Activated T-cell treated with anti-CD3 and anti-CD28 coated beads for 48 hours (primary cell): ENCODE measurements around the gene KASH5.
"Not testable (repeated sequence)": the region's sequence is repeated elsewhere in the genome, so short reads cannot be mapped to it uniquely, and the experiment has no call there.

Experiments used
- DNase-seq: peaks from one replicate; pipeline ENCODE4 v3.0.0-alpha.2; 2020; ENCODE audit warnings: low read depth

Gene KASH5

DNA sequence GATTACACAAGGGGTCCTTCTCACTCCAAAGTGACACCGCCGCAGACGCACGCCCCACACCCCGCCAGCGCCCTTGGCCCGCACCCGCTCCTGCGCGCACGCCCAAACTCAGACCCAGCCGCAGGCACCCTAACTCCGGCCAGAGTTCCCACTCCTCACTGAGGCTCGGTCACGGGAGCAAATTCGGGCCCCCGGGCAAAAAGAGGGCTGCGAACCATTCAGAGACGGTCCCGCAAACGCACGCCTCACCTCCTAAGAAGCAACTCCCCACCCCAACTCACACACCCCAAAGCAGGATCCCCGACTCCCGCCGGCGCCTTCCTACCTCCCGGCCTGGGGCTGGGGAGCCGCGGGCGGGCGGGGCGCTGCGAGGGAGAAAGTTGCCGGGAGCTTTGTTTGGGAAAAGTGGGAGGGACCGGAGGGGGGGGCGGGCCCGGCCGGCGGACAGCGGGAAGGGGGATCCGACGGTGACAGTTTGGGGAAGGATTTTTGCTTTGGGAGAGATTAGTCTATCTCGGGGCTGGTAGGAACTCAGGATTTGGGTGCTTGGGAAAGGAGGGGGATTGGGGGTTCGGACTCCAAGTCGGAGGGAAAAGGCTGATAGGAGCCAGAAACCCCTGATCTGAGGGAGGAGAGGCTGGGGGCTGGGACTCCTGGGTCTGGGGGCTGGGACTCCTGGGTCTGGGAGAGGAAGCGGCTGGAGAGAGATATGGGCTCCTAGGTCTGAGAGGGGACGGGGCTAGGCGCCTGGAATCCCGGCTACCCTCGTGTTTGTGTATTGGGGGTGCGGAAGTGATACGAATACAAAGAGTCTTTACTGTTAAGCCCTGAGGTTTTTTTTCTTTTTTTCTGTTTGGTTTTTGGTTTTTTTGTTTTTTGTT lies 25.8 kb upstream of the KASH5 start, which contains the start of gene TEAD2:
TEAD2 (minus strand) TSS at position 369 of the 881 bp plus-strand sequence. CDS start 2,341 bp downstream, outside the sequence.
- DNase-seq = no peak

DNA sequence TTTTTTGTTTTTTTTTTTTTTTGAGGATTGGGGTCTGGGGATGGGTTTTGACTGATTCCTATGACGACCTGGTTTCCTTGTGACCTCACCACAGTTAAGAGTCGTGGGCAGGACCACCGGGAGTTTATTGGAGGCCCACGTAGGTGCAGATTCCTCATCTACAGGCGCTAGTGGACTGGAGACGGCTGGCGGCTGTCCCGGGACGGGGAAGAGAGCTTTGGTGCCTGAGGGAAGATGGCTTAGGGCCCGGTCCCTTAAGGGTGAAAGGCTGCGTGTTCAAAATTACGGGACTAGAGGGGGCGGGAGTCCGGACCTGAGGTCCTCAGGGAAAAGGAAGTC lies 25.2 kb upstream of the KASH5 start:
- no peak for DNase-seq

DNA sequence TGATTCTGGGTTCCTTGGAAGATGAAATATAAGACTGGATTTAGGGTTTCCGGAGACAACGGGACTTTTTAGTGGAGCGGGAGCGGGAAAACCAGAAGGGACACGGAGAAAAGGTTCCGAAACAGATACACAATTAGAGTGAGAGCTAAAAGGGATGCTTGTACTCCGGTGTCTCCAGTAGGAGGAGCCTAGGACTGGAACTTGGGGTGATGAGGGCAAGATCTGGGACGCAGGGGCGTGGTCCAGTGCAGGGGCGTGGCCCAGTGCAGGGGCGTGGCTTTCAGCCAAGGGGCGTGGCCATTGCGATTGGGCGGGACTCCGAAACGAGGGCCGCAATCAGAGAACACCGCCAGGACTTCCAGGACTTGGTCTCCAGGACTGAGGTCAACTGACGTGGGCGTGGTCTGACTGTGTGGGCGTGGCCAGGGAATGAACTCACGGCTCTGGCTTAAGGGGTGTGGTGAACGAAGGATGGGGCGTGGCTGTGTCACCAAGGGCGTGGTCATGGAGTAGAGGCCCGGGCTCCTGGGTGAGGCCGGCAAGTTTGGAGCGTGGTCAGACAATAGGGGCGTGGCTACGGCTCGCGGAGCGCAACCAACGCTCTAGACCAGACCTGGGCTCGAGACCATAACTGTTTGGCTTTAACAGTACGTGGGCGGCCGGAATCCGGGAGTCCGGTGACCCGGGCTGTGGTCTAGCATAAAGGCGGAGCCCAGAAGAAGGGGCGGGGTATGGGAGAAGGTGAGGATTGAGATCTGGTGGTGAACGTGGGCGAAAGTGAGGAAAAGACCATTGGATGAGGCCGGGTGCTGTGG lies 24.6 kb upstream of the KASH5 start, which contains the start of gene DKKL1:
DKKL1 (plus strand) TSS at position 610 of the 815 bp plus-strand sequence; CDS start at position 732, 122 bp downstream.
- peak; percentile 82 for DNase-seq

DNA sequence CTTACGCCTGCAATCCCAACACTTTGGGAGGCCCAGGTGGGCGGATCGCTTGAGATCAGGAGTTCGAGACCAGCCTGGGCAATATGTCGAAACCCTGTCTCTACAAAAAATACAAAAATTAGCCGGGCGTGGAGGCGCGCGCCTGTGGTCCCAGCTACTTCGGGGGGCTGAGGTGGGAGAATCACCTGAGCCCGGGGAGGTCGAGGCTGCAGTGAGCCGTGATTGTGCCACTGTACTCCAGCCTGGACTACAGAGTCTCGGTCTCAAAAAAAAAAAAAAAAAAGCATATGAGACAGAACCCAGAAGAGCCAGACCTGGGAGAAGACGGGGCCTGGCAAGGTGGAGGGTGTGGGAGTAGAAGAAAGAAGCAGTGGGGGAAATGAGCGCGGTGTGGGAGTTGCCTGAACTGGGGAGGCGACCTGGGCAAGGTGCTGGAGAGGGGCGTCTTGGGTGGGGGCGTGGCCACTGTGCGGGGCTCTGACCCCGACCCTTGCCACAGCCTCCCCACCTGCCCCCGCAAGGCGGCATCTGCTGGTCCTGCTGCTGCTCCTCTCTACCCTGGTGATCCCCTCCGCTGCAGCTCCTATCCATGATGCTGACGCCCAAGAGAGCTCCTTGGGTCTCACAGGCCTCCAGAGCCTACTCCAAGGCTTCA lies 23.8 kb upstream of the KASH5 start:
- DNase-seq = no peak

DNA sequence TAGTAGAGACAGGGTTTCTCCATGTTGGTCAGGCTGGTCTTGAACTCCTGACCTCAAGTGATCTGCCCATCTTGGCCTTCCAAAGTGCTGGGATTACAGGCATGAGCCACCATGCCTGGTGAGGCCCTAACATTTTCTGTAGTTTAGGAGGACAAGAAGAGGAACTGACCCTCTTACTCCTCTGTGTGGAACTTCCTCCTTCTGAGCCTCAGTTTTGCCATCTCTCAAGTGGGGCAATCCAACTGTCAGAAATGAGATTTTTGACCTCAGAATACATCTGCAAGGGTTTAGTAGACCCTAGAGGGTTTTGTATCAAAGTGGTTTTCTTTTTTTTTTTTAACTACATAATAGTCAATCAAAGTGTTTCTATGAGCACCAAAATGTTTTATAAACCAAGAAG lies 21.9 kb upstream of the KASH5 start:
- no peak for DNase-seq

DNA sequence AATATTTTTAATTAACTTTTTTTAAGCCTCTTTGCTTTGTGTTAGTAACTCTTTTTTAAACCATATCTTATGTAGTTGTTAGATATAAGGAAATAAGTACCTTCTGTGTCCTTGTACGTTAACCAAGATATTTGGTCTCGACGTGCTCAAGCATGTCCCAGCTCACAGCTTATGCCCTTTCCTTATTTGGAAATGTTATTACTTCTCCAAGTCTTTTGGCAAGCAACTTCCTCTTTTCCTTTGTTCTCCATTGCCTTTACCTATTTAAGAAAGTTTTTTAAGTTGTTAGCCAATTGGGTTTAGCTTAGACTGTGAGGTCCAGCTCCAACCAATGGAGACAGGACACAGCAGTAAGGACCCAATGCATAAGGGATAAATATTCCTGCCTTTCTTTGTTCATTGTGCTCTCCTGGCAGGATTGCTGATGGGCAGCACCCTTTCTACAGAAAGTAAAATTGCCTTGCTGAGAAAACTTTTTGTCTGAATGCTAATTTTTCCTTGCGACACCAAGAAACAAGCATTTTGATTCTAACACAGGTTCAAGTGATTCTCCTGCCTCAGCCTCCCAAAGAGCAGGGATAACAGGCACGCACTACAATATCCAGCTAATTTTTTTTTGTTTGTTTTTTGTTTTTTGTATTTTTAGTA lies 19.2 kb upstream of the KASH5 start:
- DNase-seq = no peak

DNA sequence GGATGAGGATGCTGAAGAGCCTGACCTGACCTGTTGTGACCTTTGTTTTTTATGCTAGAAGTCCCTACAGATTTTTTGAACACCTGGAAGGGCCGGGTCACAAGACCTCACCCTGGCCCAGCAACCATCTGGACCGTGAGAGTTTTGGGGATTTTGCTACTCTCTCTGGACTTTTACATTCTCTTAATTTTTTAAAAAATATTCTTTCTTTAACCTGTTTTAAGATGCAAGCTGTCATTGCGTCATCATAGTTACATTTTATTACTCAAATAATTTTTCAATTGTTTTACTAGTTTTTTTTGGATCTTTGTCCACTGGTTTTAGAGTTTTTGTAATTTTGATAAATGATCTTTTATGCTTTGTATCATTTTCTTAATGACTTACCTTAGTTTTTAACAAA lies 16.9 kb upstream of the KASH5 start:
- no peak for DNase-seq

DNA sequence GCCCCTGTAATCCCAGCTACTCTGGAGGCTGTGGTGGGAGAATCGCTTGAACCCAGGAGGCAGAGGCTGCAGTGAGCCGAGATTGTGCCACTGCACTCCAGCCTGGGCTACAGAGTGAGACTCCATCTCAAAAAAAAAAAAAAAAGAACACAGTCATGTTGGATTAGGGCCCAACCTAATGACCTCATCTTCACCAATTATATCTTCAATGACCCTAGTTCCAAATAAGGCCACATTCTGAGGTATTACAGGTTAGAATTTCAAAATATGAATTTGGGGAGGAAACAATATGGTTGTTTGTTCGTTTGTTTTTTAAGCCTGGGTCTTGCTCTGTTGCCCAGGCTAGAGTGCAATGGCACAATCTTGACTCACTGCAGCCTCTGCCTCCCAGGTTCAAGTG lies 14.9 kb upstream of the KASH5 start:
- not testable (repeated sequence) for DNase-seq

DNA sequence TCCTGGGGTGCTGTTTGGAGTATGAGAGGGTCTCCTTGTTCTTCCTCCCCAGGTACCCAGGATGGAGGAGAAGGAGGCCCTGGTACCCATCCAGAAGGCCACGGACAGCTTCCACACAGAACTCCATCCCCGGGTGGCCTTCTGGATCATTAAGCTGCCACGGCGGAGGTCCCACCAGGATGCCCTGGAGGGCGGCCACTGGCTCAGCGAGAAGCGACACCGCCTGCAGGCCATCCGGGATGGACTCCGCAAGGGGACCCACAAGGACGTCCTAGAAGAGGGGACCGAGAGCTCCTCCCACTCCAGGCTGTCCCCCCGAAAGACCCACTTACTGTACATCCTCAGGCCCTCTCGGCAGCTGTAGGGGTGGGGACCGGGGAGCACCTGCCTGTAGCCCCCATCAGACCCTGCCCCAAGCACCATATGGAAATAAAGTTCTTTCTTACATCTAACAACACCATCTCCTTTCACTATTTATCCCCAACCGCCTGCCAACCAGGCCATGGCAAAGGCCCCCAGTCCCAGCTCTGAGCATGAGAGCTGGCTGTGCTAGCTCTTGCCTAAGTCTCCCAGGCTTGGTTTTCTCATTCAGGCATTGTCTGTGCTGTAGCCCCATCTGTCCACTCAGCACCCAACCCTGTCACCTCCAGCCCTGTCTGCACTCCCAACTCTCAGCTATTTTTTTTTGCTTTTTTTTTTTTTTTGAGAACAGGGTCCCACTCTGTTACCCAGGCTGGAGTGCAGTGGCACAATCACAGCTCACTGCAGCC lies 13.2 kb upstream of the KASH5 start:
- no peak for DNase-seq

DNA sequence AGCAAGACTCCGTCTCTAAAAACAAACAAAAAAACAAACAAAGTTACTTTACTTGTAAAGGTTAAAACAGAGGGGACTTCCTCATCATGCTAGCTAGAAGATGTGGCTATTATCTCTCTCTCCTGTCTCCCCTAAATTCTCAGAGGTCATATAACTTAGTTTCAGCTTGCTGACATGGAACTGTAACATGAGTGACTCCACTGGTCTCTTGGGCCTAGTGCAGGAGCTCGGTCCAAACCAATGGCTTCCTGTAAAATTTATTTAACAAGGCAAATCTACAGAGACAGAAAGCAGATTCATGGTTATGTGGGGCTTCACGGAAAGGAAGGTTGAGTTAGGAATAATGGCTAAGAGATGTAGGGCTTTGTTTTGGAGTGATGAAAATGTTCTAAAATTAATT lies 9.5 kb upstream of the KASH5 start:
- no peak for DNase-seq

DNA sequence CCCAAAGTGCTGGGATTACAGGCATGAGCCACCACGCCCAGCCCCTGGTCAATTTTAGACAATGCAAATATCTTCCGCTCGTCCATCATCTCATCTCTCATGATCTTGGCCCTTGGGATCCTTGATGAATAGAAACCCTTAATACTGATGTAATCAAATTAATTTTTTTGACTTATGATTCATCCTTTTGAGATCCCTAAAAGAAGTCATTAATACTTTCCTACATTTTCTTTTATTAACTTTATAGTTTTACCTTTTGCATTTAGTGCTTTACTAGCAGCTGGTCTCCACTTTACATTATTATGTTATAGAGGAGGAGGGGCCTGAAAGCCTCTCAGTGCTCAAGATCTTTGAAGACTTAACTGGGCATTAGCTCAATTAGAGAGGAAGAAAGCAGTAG lies 7.7 kb upstream of the KASH5 start:
- DNase-seq = no peak

DNA sequence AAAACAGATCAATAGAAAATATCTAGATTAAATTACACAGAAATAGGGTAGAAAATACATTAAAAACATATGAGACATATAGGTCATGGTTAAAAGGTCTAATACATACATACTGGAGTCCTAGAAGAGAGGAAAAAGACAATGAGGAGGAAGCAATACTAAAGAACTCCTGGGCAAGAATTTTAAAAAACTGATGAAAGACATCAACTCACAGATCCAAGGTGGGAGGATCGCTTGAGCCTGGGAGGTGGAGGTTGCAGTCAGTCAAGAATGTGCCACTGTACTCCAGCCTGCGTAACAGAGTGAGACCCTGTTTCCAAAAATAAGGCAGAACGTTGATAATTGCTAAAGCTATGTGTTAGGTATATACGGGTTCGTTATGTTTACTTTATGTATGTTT lies 5.4 kb upstream of the KASH5 start:
- DNase-seq = no peak

DNA sequence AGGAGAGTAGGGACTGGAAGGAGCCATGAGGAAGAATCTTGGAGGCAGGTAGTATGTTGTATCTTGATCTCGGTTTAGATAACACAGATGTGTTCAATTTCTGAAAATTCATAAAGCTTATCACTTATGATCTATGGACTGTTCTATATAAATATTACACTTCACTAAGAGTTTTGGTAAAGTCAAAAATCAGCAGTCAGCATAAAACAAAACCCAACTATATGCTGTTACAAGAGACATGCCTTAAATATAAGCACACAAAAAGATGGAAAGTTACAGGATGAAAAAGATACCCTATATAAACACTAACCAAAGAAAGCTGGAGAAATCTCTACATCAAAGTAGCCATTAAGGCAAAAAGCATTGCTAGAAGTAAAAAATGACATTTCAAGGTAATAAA lies 4.5 kb upstream of the KASH5 start:
- no peak for DNase-seq

DNA sequence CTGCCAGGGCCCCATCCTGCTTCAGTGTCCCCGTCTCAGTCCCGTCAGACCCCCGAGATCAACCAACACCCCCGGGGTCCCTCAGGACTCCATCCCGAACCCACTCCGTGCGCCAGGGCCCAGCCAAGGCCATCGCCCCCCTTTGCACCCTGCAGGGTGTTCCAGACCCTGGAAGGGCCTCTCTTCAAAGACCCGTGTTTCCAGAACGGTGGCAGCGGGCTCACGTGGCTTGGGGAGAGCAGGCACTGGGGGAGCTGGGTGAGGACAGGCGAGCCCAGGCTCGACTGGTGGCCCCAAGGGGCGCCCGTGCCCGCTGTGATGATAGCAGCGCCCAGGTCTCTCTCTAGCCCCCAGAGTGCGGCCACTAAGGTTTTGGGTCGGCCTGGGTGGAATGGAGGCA lies 1.4 kb downstream of the KASH5 start:
- DNase-seq = no peak

DNA sequence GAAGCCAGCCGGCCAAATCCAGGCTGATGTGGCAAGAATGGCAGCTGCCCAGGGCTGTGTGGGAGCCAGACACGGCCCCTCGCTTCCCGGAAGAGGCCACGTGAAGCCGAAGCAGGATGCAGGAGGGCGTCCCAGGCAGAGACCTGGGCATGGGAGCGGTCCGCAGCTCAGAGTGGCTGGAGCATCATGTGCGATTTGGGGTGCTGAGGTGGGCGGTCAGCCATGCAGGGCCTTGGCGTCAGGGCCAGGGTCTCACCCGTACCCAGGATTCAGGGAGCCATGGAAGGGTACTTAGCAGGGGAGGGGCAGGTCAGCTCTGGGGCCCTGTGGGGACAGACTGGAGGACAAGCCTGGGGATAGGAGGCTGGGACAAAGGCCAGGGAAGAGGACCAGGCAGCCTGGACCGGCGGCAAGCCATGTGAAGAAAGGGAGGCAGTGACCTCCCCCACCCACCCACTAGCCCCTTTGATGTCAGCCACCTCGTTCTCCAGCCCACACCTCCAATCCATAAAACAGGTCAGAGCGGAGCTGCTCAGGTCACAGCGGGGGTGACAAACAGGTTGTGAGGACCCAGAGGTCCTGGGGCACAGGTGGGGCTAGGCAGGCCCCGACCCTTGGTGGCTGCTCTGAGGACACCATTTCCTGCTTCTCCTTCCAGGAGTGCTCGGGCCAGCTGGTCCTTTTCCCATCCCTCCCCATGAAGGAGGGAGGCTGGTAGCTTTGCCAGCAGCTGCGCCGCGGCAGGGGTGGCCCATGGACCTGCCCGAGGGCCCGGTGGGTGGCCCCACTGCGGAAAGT lies 2.3 kb downstream of the KASH5 start:
- DNase-seq = no peak

DNA sequence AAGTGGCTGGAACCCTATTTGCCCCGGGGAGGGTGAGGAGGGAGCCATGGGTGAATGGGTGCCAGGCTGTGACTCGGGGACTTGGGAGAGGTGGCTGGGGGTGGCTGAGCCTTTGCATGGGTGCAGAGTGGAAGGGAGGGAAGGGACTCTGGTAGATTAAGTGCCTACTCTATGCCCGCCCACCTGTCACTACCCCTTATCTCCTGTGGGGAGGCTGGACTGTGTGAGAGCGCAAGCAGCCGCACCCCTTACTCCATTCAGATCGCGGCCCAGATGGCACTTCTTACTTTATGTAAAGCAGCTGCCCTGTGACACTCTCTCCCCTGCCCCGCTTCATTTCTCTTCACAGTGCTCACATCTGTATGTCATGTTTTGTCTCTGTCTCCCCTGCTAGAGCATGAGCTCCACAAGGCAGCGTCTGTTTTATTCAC lies 2.9 kb downstream of the KASH5 start:
- no peak for DNase-seq

DNA sequence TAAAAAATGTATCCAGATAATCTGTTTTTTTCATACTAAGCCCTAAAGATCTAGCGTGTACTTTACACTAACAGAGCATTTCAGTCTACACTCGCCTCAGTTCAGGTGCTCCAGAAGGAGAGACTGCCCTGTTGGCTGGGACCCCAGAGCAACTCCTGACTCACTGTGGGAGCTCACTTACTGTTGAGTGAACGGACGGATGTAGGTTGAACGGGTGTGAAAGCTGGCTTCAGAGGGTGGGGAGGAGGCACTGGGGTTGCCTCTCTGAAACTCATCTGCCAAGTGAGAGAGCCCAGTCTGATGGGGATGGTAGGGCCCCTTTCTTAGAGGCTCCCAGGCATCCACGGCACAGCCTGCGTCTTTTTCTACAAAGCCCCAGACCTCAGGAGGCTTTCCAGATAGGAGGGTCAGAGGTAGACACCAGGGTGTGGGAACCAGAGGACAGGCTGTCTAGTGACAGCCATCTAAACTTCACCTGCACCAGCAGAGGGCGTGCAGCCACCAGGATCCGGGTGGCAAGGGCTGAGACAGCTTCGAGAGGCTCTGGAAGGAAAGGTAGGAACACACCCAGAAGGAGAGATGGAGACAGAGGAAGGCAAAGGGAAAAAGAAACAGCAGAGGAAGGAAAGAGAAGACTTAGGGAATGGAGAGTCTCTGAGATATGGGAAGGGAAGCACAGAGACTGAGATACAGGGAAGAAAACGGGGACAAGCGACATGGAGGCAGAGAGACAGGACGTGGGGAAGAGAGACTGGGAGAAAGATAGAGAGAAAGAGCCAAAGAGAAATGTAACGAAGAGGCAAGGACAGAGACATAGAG lies 3.7 kb downstream of the KASH5 start:
- DNase-seq = peak; percentile 67

DNA sequence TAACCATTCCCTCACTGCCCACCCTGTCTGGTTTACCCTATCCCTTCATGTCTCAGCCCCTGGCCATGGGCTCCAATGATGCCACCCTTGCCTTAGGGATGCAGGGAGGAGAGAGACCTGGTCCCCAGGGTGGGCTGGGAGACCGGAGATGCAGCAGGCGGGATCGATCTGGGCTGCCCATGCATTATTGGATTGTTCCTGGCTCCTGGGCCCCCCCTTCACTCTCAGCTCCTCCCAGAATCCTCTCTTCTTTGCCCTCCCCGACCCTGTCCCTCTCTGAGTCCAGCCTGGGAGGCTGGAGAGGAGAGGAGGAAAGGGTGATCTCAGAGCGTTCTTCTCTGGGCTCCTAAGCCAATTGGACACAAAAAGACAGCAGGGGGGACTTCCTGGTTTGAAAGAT lies 5.8 kb downstream of the KASH5 start:
- DNase-seq = no peak

DNA sequence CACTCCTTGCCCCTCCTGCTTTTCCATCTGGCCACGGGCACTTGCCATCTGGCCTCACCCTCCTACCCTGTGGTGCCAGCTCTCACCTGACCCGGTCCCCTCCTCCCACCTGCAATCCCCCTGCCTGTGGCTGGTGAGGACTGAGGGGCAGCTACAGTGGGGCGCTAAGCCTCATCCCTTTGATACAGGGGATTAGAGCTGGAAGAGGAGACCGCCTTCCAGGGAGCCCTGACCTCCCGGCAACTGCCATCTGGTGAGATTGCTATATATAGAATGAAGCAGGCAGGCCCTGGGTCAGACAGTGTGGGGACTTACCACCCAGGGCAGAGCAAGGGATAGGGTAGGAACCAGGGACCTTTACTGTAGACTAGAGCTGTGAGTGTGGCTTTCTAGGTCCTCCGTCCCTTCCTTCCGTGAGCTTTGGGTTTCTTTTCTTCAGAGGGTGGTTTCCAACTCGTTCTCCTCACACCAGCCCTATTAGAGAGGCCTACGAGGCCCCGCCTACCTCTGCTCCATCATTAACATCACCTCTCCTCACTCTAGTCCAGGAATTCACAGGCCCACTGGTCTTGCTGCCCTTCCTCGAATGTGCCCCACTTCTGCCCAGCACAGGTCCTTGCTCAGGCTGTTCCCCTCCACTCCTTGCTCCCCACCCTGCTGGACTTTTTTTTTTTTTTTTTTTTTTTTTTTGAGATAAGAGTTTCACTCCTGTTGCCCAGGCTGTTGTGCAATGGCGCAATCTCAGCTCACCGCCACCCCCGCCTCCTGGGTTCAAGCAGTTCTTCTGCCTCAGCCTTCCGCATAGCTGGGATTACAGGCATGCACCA lies 7.7 kb downstream of the KASH5 start:
- no peak for DNase-seq
